Peyer's patch (tissue), 4 donors: ENCODE measurements around the gene PHOSPHO1. TPM values are rescaled to one million over a fixed set of nuclear protein-coding genes. Genes with fewer than 3 reads are reported as not detected.

Source experiments
- DNase-seq, 3 donors: peaks; one replicate each; pipeline ENCODE4 v3.0.0-alpha.2; 2017 to 2019
- H3K27ac ChIP-seq, 4 donors: fragments of 200-600 bp; sonication (generic); one replicate each; pipeline ENCODE4 v1.5.1; 2016 to 2019
- H3K27me3 ChIP-seq, 2 donors: fragments of 200-600 bp; sonication (generic); one replicate each; pipeline ENCODE4 v1.5.1; 2019
- H3K36me3 ChIP-seq, 3 donors: fragments of 200-600 bp; sonication (generic); one replicate each; pipeline ENCODE4 v1.5.1; 2016 to 2019
- H3K4me1 ChIP-seq, 4 donors: fragments of 200-600 bp; sonication (generic); one replicate each; pipeline ENCODE4 v1.5.1; 2016 to 2019
- H3K4me3 ChIP-seq, 4 donors: fragments of 200-600 bp; sonication (generic); 1 replicate in 3 of 4; 2 replicates in 1 of 4; pipeline ENCODE4 v1.5.1; 2016 to 2019; ENCODE audit warnings: mild to moderate bottlenecking in 1 of 4
- H3K9me3 ChIP-seq, 4 donors: fragments of 200-600 bp; sonication (generic); one replicate each; pipeline ENCODE4 v1.5.1; 2016 to 2019; ENCODE audit warnings: mild to moderate bottlenecking in 1 of 4
- POLR2A ChIP-seq, 2 donors: fragments of 450-650 bp; IDR thresholded peaks; one replicate each; pipeline ENCODE4 v1.5.1; 2017; ENCODE audit warnings: antibody characterized with exemption in 2 of 2, mild to moderate bottlenecking in 2 of 2, moderate library complexity in 2 of 2
- total RNA-seq, 4 donors: library from RNA; depleted of rRNA; stranded (reverse); fragments of >200 nt; gene quantifications; one replicate each; pipeline ENCODE4 v1.1.0, GENCODE V29; 2016
- TF ChIP-seq, protein P1 (sequence below), 6 experiments: fragments of 450-650 bp in 4 of 6; fragments of 200-600 bp in 2 of 6; sonication (generic) in 1 of 6; IDR thresholded peaks; one replicate each; pipeline ENCODE4 v1.5.1; 2017 to 2019; ENCODE audit warnings: antibody characterized with exemption in 6 of 6, mild to moderate bottlenecking in 3 of 6, moderate library complexity in 1 of 6

PHOSPHO1 gene
- total RNA-seq, 4 donors from 2014 or later: not detected

DNA sequence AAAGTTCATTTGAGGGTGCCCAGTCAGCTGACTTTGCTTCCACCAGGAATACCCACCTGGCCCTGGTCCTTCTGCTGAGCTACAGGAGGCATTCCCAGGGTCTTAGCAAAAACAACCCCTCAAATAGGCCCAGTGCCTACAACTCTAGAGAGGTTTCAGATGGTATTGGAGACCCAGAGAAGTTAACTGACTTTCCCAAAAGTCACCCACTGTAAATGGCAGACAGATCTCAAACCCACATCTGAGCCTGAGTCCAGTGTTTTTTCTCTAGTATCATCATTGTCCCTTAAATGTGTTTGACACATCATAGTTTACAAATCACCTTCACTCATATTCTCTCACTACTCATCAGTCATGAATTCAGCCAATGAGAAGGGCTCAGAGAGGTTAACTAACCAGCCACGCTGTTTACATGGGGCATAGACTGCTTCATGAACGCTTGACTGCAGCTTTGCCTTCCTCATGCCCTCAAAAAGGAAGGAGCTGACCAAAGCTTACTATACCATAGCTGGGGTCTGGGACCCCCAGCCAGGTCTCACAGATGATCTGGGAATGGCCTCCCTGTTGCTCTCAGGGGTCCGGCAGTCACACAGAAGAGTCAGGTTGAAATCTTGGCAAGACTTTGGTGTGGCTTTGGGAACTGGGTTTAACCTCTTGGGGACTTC is 3.7 kb downstream of the PHOSPHO1 start:
- no peak for TF ChIP-seq POLR2A (IDR thresholded peaks at IDR 0.05)
- TF ChIP-seq, protein P1, sequence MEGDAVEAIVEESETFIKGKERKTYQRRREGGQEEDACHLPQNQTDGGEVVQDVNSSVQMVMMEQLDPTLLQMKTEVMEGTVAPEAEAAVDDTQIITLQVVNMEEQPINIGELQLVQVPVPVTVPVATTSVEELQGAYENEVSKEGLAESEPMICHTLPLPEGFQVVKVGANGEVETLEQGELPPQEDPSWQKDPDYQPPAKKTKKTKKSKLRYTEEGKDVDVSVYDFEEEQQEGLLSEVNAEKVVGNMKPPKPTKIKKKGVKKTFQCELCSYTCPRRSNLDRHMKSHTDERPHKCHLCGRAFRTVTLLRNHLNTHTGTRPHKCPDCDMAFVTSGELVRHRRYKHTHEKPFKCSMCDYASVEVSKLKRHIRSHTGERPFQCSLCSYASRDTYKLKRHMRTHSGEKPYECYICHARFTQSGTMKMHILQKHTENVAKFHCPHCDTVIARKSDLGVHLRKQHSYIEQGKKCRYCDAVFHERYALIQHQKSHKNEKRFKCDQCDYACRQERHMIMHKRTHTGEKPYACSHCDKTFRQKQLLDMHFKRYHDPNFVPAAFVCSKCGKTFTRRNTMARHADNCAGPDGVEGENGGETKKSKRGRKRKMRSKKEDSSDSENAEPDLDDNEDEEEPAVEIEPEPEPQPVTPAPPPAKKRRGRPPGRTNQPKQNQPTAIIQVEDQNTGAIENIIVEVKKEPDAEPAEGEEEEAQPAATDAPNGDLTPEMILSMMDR (IDR thresholded peaks at IDR 0.05): no peak
- peaks cover 0 to 29% (median 22%) of the 10 kb centered on the region in 4 donors for H3K4me1 ChIP-seq
- no peaks in the 10 kb centered on the region for H3K36me3 ChIP-seq
- H3K4me3 ChIP-seq: no peak overlapping the region
- DNase-seq: no peak
- no peak overlapping the region for H3K27ac ChIP-seq
- H3K27me3 ChIP-seq: no peaks in the 10 kb centered on the region
- H3K9me3 ChIP-seq: no peaks in the 10 kb centered on the region

DNA sequence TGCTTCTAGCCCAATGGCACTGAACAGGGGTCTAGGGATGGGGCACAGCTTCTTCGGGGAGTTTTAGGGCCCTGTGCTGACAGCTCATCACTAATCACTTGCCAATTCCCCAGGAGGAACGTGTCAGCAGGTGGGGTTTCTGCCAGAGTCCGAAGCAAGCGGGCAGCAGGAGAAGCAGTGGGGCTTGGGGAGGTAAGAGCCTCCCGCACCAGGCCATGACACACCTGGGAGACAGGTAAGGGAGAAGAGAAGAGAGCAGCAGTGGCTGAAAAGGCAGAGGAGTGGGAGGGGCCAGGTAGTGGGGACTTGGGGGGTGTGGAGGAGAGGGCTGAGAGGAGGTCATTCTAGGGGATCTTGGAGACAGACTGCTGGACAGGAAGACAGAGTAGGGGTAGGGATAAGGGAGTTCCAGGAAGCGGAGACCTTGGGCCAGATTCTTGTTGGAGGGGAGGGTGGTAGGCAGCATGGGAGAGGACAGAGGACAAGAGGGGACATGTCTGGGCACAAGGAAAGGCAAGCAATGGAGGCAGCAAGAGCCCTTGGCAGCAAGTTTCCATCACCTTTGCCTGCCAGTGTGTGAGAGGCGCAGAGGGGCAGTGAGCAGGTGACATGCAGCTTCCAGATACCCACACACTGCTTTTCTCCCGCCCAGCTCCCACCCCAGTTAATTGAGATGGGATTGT is 4.9 kb downstream of the PHOSPHO1 start:
- Histone ChIP-seq H3K27ac (no peak overlapping the region), H3K9me3 (no peaks in the 10 kb centered on the region), H3K36me3 (no peaks in the 10 kb centered on the region), H3K4me1 (peaks cover 0 to 28% (median 22%) of the 10 kb centered on the region in 4 donors), H3K27me3 (no peaks in the 10 kb centered on the region), H3K4me3 (no peak overlapping the region)
- no peak for DNase-seq
- TF ChIP-seq POLR2A (IDR thresholded peaks at IDR 0.05): no peak
- TF ChIP-seq, protein P1 (IDR thresholded peaks at IDR 0.05): no peak

DNA sequence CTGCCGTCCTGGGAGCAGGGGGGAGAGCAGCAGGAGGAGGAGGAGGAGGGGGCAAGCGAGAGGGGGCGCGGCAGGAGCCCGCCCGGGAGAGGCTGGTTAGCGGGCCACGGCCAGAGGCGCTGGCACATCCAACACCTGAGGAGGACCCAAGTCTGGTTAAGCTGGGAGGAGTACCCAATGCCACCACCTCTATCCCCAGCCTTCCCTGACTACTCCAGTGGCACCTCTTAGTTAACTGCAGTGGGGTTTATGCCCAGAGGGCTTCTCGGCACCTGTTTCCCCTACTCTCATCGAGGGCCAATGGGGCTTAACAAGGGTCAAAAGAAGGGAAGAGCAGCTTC is 5.6 kb downstream of the PHOSPHO1 start:
- H3K27me3 ChIP-seq: no peaks in the 10 kb centered on the region
- peak overlapping the region in 1 of 4 donors; percentile 68 for H3K27ac ChIP-seq

DNA sequence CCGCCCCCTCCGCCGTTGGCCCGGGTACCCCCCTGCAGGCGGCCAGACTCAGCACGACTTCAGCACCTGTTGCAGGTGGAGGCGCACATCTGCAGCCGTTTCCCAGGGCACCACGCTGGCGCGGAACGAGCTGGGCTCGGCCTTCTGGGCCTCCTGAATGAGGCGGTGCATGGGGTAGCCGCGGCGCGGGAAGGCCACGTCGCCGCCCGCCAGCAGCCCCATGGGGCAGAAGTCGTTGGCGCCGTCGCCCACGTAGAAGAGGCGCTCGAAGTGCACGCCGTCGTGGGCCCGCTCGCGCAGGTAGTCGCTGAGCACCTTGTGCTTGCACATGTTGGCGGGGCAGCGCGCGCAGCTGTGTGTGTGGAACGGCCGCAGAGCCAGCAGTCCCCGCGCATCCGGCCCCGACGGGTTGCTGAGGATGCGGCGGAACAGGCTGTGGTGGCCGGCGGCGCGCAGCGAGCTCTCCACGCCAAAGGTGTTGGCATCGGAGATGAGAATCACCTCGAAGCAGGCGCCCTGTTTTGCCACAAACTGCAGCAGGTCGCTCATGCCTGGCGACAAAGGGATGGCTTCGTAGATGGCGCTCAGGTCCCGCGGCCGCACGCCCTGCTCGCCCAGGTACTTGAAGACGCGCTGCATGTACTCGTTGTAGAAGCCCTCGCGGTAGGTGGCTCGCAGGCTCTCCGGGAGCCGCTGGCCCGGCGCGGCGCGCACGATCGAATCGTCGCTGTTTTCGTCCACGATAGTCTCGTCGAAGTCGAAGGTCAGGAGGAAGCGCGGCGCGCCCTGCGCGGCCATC is 6.2 kb downstream of the PHOSPHO1 start:
- no peaks in the 10 kb centered on the region for H3K36me3 ChIP-seq
- peak; percentile 66 to 83 (median 74) for DNase-seq
- no peaks in the 10 kb centered on the region for H3K9me3 ChIP-seq
- H3K4me3 ChIP-seq: peak overlapping the region; percentile 24 to 42 (median 34)
- TF ChIP-seq, protein P1 (IDR thresholded peaks at IDR 0.05): no peak
- TF ChIP-seq POLR2A (IDR thresholded peaks at IDR 0.05): no peak
- peaks cover 0 to 26% (median 23%) of the 10 kb centered on the region in 4 donors for H3K4me1 ChIP-seq
- peak overlapping the region in 2 of 4 donors; percentile 12 to 68 for H3K27ac ChIP-seq
- H3K27me3 ChIP-seq: no peaks in the 10 kb centered on the region

More for the DNA sequence above, 5.6 kb downstream of the PHOSPHO1 start:
- no peak for DNase-seq
- no peaks in the 10 kb centered on the region for H3K9me3 ChIP-seq
- peaks cover 0 to 24% (median 19%) of the 10 kb centered on the region in 4 donors for H3K4me1 ChIP-seq
- H3K4me3 ChIP-seq: peak overlapping the region in 3 of 4 donors; percentile 30 to 42 (median 39)
- no peaks in the 10 kb centered on the region for H3K36me3 ChIP-seq
- no peak for TF ChIP-seq POLR2A (IDR thresholded peaks at IDR 0.05)
- TF ChIP-seq, protein P1 (IDR thresholded peaks at IDR 0.05): no peak

DNA sequence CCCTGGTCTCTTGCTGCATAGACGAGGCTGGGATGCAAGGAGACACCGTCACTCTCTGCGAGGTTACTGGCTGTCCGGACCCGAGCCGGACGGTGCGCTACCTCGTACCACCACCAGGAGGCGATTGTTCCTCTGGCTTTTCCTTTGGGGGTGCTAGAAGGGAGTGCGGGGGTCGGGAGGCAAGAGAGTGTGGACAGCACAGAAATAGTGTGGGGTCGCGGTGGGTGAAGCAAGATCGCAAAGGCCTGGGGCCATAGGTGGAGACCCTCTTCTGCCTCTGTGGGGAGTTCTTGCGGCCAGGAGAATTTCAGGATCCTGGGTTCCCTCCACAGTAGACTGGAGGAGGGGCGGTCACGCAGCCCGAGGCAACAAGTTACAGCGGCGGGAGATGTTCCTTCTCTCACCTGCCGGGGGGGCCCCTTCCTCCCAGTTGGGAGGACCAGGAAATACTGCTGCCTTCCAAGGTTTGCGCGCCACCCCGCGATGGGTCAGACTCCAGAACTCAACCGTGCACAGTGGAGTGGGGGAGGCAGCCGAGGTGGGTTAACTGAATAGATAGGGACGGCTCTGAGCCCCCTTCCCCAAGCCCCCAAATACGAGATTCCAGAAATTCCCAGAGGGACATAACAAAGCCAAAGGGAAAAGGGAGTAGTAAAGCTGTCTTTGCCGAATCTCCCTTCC is 6.9 kb downstream of the PHOSPHO1 start:
- H3K36me3 ChIP-seq: no peaks in the 10 kb centered on the region
- H3K4me1 ChIP-seq: peaks cover 0 to 31% (median 23%) of the 10 kb centered on the region in 4 donors
- H3K4me3 ChIP-seq: peak overlapping the region; percentile 24 to 42 (median 34)
- H3K9me3 ChIP-seq: no peaks in the 10 kb centered on the region
- no peaks in the 10 kb centered on the region for H3K27me3 ChIP-seq
- no peak for TF ChIP-seq POLR2A (IDR thresholded peaks at IDR 0.05)
- TF ChIP-seq, protein P1 (IDR thresholded peaks at IDR 0.05): peak; percentile 68 to 85 (median 81)
- H3K27ac ChIP-seq: peak overlapping the region in 2 of 4 donors; percentile 12 to 68
- peak; percentile 62 to 85 (median 80) for DNase-seq
